ENCODE results near the gene PANX1.

The PANX1 gene, protein sequence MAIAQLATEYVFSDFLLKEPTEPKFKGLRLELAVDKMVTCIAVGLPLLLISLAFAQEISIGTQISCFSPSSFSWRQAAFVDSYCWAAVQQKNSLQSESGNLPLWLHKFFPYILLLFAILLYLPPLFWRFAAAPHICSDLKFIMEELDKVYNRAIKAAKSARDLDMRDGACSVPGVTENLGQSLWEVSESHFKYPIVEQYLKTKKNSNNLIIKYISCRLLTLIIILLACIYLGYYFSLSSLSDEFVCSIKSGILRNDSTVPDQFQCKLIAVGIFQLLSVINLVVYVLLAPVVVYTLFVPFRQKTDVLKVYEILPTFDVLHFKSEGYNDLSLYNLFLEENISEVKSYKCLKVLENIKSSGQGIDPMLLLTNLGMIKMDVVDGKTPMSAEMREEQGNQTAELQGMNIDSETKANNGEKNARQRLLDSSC

DNA sequence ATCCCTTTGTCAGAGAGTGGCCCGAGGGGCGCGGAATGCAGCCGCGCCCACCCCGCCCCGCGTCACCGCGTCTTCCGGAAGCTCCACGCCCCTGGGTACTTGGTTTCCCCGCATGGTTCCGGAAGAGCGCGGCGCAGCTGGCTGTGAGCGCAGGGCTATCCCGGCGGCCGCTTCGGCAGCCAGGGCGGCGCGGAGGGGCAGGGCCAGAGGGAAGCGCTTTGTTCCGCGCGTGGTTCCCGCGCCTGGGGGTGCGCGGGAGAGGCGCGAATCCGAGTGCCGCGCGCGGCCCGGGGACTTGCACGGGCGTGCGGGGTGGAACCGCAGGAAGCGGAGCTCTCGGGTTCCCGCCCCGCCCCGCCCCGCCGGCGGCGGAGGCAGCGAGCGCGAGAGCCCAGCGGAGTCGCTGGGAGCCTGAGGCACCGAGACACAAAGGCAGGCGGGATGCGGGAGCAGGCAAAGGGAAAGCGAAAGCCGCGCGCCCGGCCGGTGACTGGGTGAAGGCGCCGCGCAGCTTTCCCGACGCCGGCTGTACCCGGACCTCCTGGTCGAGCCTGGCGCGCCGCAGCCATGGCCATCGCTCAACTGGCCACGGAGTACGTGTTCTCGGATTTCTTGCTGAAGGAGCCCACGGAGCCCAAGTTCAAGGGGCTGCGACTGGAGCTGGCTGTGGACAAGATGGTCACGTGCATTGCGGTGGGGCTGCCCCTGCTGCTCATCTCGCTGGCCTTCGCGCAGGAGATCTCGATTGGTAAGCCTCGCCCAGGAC, at the start of gene PANX1:
TSS of gene PANX1 (plus strand) at position 96 of the 766 bp plus-strand sequence. CDS start at position 568, 472 bp downstream.
- Histone ChIP-seq H3K4me1 (ENCODE audit: insufficient read depth, low read length) (peaks cover 45% of the 10 kb centered on the region), H3K27me3 (ENCODE audit: control insufficient read depth in 1 of 2, insufficient read depth in 2 of 2, low read length in 2 of 2) (no peaks in the 10 kb centered on the region), H3K4me3 (ENCODE audit: low read depth in 1 of 2, low read length in 2 of 2) (peak within 1 kb of the TSS; percentile 36 to 90), H3K27ac (ENCODE audit: low read depth, low read length) (peak within 1 kb of the TSS; percentile 66), H3K9me3 (ENCODE audit: low read length) (no peaks in the 10 kb centered on the region), H3K9ac (ENCODE audit: low read length) (peak within 1 kb of the TSS; percentile 84), H3K36me3 (ENCODE audit: insufficient read depth, low read length) (no peaks in the 10 kb centered on the region)

DNA sequence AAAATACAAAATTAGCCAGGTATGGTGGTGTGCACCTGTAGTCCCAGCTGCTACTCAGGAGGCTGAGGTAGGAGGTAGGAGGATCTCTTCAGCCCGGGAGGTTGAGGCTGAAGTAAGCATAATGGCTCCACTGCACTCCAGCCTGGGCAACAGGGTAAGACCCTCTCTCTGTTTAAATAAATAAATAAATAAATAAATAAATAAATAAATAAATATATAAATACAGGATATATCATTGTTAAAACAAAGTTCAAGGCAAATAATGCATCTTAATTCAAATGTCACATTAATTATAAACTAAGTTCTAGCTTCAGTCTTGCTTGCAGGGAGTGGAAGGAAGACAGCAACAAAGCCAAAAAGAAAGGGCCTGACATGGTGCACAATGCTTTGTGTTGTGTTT, 44.5 kb upstream of the PANX1 start:
- no peak overlapping the region for H3K4me3 ChIP-seq (ENCODE audit: low read depth in 1 of 2, low read length in 2 of 2)
- no peak overlapping the region for H3K27ac ChIP-seq (ENCODE audit: low read depth, low read length)
- no peaks in the 10 kb centered on the region for H3K36me3 ChIP-seq (ENCODE audit: insufficient read depth, low read length)
- H3K27me3 ChIP-seq (ENCODE audit: control insufficient read depth in 1 of 2, insufficient read depth in 2 of 2, low read length in 2 of 2): no peaks in the 10 kb centered on the region
- H3K4me1 ChIP-seq (ENCODE audit: insufficient read depth, low read length): no peaks in the 10 kb centered on the region
- H3K9ac ChIP-seq (ENCODE audit: low read length): no peak overlapping the region
- no peaks in the 10 kb centered on the region for H3K9me3 ChIP-seq (ENCODE audit: low read length)

DNA sequence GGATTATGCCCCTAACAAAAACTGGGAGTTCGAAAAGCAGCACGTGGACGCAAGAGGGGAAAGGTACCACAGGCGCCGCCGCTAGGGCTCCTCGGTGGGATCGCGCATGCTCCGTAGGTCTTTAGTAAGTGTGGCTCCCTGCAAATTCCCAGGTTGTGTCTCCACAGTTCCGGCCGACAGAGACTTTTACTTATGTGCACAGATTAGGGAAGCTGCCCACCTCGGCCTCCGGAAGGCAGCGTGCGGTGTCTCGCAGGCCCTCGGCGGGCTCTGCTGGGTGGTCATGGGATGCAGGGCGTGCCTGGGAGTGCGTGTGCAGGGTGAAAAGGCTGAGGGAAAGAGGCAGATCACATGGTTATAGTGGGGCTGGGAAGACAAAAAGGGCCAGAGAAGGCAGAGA, 39.7 kb upstream of the PANX1 start:
- H3K27ac ChIP-seq (ENCODE audit: low read depth, low read length): no peak overlapping the region
- no peaks in the 10 kb centered on the region for H3K36me3 ChIP-seq (ENCODE audit: insufficient read depth, low read length)
- H3K4me1 ChIP-seq (ENCODE audit: insufficient read depth, low read length): no peaks in the 10 kb centered on the region
- no peaks in the 10 kb centered on the region for H3K9me3 ChIP-seq (ENCODE audit: low read length)
- no peak overlapping the region for H3K9ac ChIP-seq (ENCODE audit: low read length)
- no peak overlapping the region for H3K4me3 ChIP-seq (ENCODE audit: low read depth in 1 of 2, low read length in 2 of 2)
- no peaks in the 10 kb centered on the region for H3K27me3 ChIP-seq (ENCODE audit: control insufficient read depth in 1 of 2, insufficient read depth in 2 of 2, low read length in 2 of 2)

DNA sequence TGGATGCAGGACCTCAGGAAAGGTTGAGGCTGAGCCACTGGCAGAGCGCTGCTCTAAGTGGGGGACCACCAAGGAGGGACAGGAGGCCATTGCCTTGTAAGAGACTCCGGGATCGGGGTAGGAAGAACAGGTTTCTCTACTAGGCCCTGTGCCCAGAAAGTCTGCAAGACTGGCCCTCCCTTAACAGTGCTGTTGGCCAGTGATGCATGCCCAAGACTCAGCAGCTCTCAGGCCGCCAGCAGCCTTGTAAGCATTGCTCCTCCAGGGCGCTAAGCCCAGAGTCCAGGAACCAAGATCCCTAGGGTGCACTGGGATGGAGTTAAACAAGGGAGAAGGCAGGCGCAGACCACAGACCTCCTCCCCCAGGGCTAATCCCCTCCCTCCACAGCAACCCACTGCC, 39.3 kb upstream of the PANX1 start:
- Histone ChIP-seq H3K36me3 (ENCODE audit: insufficient read depth, low read length) (no peaks in the 10 kb centered on the region), H3K4me1 (ENCODE audit: insufficient read depth, low read length) (no peaks in the 10 kb centered on the region), H3K27ac (ENCODE audit: low read depth, low read length) (no peak overlapping the region), H3K9ac (ENCODE audit: low read length) (no peak overlapping the region), H3K9me3 (ENCODE audit: low read length) (no peaks in the 10 kb centered on the region), H3K27me3 (ENCODE audit: control insufficient read depth in 1 of 2, insufficient read depth in 2 of 2, low read length in 2 of 2) (no peaks in the 10 kb centered on the region), H3K4me3 (ENCODE audit: low read depth in 1 of 2, low read length in 2 of 2) (no peak overlapping the region)

DNA sequence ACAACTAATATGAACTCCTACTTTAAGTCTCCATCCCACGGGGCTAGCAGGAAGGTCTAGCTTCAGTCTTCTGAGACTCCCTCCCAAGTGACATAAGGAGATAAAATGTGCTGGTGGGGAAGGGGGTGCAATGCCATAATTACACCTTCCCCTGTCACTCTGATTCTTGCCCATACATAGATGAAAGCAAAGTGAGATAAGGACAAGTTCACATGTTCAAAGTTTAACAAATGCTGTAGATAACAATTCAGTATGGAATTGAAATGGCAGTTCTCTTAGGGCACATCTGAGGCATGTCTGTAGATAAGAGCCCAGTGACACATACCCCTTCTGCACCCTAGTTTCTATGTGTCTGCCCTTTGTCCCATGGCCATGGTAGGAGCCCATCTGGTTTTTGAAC, 38.2 kb upstream of the PANX1 start:
- no peak overlapping the region for H3K27ac ChIP-seq (ENCODE audit: low read depth, low read length)
- H3K9me3 ChIP-seq (ENCODE audit: low read length): no peaks in the 10 kb centered on the region
- H3K27me3 ChIP-seq (ENCODE audit: control insufficient read depth in 1 of 2, insufficient read depth in 2 of 2, low read length in 2 of 2): no peaks in the 10 kb centered on the region
- no peak overlapping the region for H3K4me3 ChIP-seq (ENCODE audit: low read depth in 1 of 2, low read length in 2 of 2)
- no peak overlapping the region for H3K9ac ChIP-seq (ENCODE audit: low read length)
- H3K36me3 ChIP-seq (ENCODE audit: insufficient read depth, low read length): no peaks in the 10 kb centered on the region
- no peaks in the 10 kb centered on the region for H3K4me1 ChIP-seq (ENCODE audit: insufficient read depth, low read length)

DNA sequence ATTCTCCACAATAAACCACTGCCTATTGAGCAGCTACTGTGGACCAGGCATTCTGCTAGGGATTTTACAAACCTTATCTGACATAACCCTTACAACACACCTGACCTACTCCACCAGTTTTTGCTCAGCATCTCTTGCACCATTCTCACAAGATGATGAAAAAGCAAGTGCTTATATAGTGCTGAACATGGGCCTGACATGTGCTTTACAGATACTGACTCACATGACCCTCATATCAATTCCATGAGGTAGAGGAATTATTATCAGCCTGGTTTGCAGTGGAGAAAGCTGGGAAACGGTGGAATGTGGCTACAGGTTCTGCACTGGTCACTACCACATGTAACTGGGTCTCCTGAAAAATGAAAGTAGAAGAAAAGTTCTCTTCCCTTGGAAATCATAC, 37.5 kb upstream of the PANX1 start:
- no peaks in the 10 kb centered on the region for H3K27me3 ChIP-seq (ENCODE audit: control insufficient read depth in 1 of 2, insufficient read depth in 2 of 2, low read length in 2 of 2)
- no peak overlapping the region for H3K27ac ChIP-seq (ENCODE audit: low read depth, low read length)
- no peak overlapping the region for H3K4me3 ChIP-seq (ENCODE audit: low read depth in 1 of 2, low read length in 2 of 2)
- H3K9me3 ChIP-seq (ENCODE audit: low read length): no peaks in the 10 kb centered on the region
- H3K36me3 ChIP-seq (ENCODE audit: insufficient read depth, low read length): no peaks in the 10 kb centered on the region
- no peak overlapping the region for H3K9ac ChIP-seq (ENCODE audit: low read length)
- no peaks in the 10 kb centered on the region for H3K4me1 ChIP-seq (ENCODE audit: insufficient read depth, low read length)

DNA sequence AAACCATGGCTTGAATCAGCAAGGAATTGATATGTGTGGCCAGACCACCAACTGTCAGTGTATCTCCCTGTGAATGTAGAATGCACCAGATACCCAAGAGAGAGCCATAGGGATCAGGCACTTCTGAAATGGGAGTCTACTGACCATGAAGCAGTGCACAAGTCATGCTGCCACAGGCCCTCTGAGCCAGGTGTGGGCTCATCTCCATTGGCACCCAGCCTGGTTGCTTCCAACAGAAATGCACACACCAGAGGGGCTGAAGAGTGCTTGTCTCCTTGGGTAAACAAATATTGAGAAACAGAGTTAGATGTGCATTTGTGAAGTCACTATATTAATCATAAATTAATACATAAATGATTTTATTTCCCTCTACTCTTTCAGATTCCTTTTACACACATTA, 28.4 kb upstream of the PANX1 start:
- no peaks in the 10 kb centered on the region for H3K27me3 ChIP-seq (ENCODE audit: control insufficient read depth in 1 of 2, insufficient read depth in 2 of 2, low read length in 2 of 2)
- no peaks in the 10 kb centered on the region for H3K4me1 ChIP-seq (ENCODE audit: insufficient read depth, low read length)
- no peaks in the 10 kb centered on the region for H3K36me3 ChIP-seq (ENCODE audit: insufficient read depth, low read length)
- H3K4me3 ChIP-seq (ENCODE audit: low read depth in 1 of 2, low read length in 2 of 2): no peak overlapping the region
- no peaks in the 10 kb centered on the region for H3K9me3 ChIP-seq (ENCODE audit: low read length)
- no peak overlapping the region for H3K27ac ChIP-seq (ENCODE audit: low read depth, low read length)
- no peak overlapping the region for H3K9ac ChIP-seq (ENCODE audit: low read length)

DNA sequence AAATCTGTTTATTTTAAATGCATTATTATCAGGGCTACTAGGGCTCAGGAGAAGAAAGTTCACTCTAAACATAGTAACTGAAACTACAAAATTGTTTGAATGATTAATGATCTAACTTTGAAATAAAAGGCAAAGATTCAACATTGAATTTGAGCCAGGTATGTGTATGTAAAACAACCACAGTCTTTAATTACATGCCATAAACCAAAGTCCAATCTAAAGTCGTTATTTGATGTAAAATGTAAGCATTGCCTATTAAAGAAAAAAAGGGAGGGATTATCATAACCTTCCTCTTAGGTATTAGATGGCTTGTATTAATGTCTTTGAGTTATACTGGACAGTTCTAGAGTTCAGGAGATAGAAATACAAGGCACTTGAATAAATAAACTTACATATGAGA, 25.2 kb upstream of the PANX1 start:
- H3K4me1 ChIP-seq (ENCODE audit: insufficient read depth, low read length): no peaks in the 10 kb centered on the region
- no peak overlapping the region for H3K4me3 ChIP-seq (ENCODE audit: low read depth in 1 of 2, low read length in 2 of 2)
- no peaks in the 10 kb centered on the region for H3K9me3 ChIP-seq (ENCODE audit: low read length)
- H3K36me3 ChIP-seq (ENCODE audit: insufficient read depth, low read length): no peaks in the 10 kb centered on the region
- no peaks in the 10 kb centered on the region for H3K27me3 ChIP-seq (ENCODE audit: control insufficient read depth in 1 of 2, insufficient read depth in 2 of 2, low read length in 2 of 2)
- no peak overlapping the region for H3K27ac ChIP-seq (ENCODE audit: low read depth, low read length)
- no peak overlapping the region for H3K9ac ChIP-seq (ENCODE audit: low read length)

DNA sequence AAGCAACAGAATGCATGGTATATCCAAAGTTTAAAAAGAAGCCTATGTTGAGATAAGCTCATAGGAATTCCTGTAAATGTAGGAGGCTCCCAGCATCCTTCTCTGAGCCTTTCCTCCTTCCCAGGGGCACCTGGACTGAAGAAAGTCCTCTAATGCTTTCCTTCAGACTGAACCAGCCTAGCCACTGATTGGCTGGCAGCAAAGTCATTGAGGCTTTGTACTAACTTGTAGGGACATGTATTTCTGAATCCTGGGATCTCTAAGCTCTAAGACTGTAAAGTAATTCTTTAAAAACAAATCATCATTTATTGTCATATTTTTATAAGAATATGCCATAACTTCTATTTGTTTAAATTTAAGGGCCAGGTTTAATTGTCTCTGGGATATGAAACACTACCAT, 23.9 kb upstream of the PANX1 start:
- no peaks in the 10 kb centered on the region for H3K9me3 ChIP-seq (ENCODE audit: low read length)
- no peak overlapping the region for H3K4me3 ChIP-seq (ENCODE audit: low read depth in 1 of 2, low read length in 2 of 2)

DNA sequence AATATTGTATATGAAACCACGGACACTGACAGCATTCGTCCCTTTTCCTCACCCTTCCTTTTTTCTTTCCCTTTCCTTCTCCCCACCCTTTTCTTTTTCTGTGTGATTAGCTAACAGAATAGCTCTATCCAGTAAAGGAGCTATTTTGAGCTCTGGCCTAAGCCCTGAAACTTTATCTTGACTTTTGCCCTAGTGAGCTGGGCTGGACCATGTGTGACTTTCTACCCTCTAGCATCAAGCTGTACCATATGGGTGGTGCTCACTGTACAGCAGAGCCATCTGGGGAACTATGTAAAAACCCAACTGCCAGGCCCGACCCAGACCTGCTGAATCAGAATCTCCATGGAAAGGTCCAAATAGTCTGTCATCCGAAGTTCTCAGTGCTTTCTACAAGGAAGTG, 21.9 kb upstream of the PANX1 start:
- Histone ChIP-seq H3K27me3 (ENCODE audit: control insufficient read depth in 1 of 2, insufficient read depth in 2 of 2, low read length in 2 of 2) (no peaks in the 10 kb centered on the region), H3K9me3 (ENCODE audit: low read length) (no peaks in the 10 kb centered on the region), H3K4me1 (ENCODE audit: insufficient read depth, low read length) (peaks cover 6% of the 10 kb centered on the region), H3K4me3 (ENCODE audit: low read depth in 1 of 2, low read length in 2 of 2) (no peak overlapping the region), H3K36me3 (ENCODE audit: insufficient read depth, low read length) (no peaks in the 10 kb centered on the region), H3K27ac (ENCODE audit: low read depth, low read length) (no peak overlapping the region), H3K9ac (ENCODE audit: low read length) (no peak overlapping the region)

More for the DNA sequence above, 23.9 kb upstream of the PANX1 start:
- H3K27me3 ChIP-seq (ENCODE audit: control insufficient read depth in 1 of 2, insufficient read depth in 2 of 2, low read length in 2 of 2): no peaks in the 10 kb centered on the region
- H3K36me3 ChIP-seq (ENCODE audit: insufficient read depth, low read length): no peaks in the 10 kb centered on the region
- H3K9ac ChIP-seq (ENCODE audit: low read length): no peak overlapping the region
- H3K27ac ChIP-seq (ENCODE audit: low read depth, low read length): no peak overlapping the region
- H3K4me1 ChIP-seq (ENCODE audit: insufficient read depth, low read length): no peaks in the 10 kb centered on the region

DNA sequence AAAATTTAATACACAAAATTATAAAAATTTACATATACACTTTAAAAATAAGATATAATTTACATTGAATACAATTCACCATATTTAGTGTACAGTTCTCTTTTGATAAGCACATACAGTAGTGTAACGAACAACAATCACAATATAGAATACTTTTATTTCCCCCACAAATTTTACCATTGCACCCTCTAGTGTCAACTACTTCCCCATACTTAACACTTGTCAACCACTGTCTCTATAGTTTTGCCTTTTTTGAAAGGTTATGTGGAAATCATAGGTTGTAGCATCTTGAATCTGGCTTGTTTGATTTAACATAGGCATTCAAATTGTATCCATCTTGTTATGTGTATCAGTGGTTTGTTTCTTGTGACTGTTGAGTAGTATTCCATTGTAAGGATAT, 21.3 kb upstream of the PANX1 start:
- H3K27ac ChIP-seq (ENCODE audit: low read depth, low read length): no peak overlapping the region
- H3K9ac ChIP-seq (ENCODE audit: low read length): no peak overlapping the region
- H3K9me3 ChIP-seq (ENCODE audit: low read length): no peaks in the 10 kb centered on the region
- no peaks in the 10 kb centered on the region for H3K36me3 ChIP-seq (ENCODE audit: insufficient read depth, low read length)
- no peak overlapping the region for H3K4me3 ChIP-seq (ENCODE audit: low read depth in 1 of 2, low read length in 2 of 2)
- peaks cover 12% of the 10 kb centered on the region for H3K4me1 ChIP-seq (ENCODE audit: insufficient read depth, low read length)
- no peaks in the 10 kb centered on the region for H3K27me3 ChIP-seq (ENCODE audit: control insufficient read depth in 1 of 2, insufficient read depth in 2 of 2, low read length in 2 of 2)
